Measurements from ENCODE around the gene AGPAT1. TPM values are rescaled to one million over a fixed set of nuclear protein-coding genes. Genes with fewer than 3 reads are reported as not detected.

The AGPAT1 gene
- polyA plus RNA-seq, 1 of the 3 experiments (the other 2 are of a cell fraction): 118 TPM

DNA sequence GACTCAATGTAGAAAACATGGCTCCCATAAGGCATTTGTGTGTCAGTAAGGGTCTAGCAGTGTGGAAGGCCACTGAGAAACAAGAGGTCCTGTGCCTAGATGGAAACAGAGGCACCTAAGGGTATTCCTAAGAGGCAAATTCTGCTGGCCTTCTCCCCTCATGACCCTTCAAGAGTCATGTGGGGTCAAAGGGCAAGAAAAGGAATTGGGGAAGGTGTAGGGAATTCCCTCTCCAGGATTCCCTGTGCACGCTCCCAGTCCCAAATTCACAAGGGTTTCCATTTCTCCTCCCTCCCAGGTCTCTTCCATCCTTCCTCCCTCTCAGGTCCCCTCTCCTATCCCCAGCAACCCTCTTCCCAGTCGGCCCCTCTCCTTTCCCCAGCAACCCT lies 568 bp downstream of the AGPAT1 start (continued):
- TF ChIP-seq, protein P1, sequence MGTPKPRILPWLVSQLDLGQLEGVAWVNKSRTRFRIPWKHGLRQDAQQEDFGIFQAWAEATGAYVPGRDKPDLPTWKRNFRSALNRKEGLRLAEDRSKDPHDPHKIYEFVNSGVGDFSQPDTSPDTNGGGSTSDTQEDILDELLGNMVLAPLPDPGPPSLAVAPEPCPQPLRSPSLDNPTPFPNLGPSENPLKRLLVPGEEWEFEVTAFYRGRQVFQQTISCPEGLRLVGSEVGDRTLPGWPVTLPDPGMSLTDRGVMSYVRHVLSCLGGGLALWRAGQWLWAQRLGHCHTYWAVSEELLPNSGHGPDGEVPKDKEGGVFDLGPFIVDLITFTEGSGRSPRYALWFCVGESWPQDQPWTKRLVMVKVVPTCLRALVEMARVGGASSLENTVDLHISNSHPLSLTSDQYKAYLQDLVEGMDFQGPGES (IDR thresholded peaks at IDR 0.05; ENCODE audit: low read depth, low read length): no peak
- TF ChIP-seq, protein P2, sequence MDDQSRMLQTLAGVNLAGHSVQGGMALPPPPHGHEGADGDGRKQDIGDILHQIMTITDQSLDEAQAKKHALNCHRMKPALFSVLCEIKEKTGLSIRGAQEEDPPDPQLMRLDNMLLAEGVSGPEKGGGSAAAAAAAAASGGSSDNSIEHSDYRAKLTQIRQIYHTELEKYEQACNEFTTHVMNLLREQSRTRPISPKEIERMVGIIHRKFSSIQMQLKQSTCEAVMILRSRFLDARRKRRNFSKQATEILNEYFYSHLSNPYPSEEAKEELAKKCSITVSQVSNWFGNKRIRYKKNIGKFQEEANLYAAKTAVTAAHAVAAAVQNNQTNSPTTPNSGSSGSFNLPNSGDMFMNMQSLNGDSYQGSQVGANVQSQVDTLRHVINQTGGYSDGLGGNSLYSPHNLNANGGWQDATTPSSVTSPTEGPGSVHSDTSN (IDR thresholded peaks at IDR 0.05): no peak
- TF ChIP-seq RCOR1 (IDR thresholded peaks at IDR 0.05; ENCODE audit: low read length) (no peak), MEF2A (IDR thresholded peaks at IDR 0.05; ENCODE audit: borderline replicate concordance, low read depth) (no peak)
- TF ChIP-seq, protein P3, sequence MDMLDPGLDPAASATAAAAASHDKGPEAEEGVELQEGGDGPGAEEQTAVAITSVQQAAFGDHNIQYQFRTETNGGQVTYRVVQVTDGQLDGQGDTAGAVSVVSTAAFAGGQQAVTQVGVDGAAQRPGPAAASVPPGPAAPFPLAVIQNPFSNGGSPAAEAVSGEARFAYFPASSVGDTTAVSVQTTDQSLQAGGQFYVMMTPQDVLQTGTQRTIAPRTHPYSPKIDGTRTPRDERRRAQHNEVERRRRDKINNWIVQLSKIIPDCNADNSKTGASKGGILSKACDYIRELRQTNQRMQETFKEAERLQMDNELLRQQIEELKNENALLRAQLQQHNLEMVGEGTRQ (IDR thresholded peaks at IDR 0.05; ENCODE audit: borderline replicate concordance, low read depth, low read length): no peak

DNA sequence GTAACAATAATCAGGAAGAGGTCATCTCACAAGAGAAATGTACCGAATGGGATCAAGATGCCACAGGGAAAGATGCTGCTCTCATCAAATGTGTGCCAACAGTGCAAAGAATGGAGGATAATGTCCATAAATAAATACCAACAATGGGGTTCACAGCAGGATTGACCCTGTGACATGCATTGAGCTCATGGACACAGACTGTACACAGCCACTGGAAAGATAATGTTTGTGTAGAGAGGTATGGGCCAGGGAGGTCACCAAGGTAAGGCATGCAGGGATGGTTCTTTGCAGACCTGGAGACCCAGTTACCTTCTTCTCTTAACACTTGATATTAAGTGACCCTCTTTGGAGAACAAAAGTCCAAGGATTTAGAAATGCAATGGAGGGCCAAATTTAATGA lies 1.5 kb downstream of the AGPAT1 start:
- Histone ChIP-seq H3K27ac (ENCODE audit: low read depth in 2 of 2, low read length in 1 of 2) (0 out of 4 replicates have a peak overlapping the region, but pooled peaks of 1 of the 2 experiments have one; percentile 17), H3K4me1 (ENCODE audit: control insufficient read depth in 1 of 2, insufficient read depth in 2 of 2, low read depth in 1 of 2, low read length in 1 of 2) (peaks cover 11 to 36% of the 10 kb centered on the region in 2 experiments; a peak in 3 of 4 replicates), H3K27me3 (ENCODE audit: insufficient read depth) (no peaks in the 10 kb centered on the region), H3K9ac (no peak overlapping the region), H2AFZ (ENCODE audit: low read depth) (no peak overlapping the region), H3K4me3 (ENCODE audit: low read depth in 2 of 2, low read length in 1 of 2) (peak overlapping the region in 1 of 2 experiments; percentile 84; a peak in 2 of 4 replicates), H3K9me2 (no peaks in the 10 kb centered on the region), H4K20me1 (ENCODE audit: insufficient read depth) (no peaks in the 10 kb centered on the region), H3K4me2 (peak overlapping the region; percentile 81), H3K36me3 (replicated peaks in 1 of 2; ENCODE audit: control insufficient read depth in 1 of 2, insufficient read depth in 2 of 2, low read length in 1 of 2) (peaks cover 0 to 15% of the 10 kb centered on the region in 2 experiments), H3F3A (replicated peaks; ENCODE audit: insufficient read depth) (peaks cover 13% of the 10 kb centered on the region), H3K9me3 (no peaks in the 10 kb centered on the region), H3K79me2 (ENCODE audit: insufficient read depth) (peaks cover 53% of the 10 kb centered on the region)
- no peak for DNase-seq
- WGBS (ENCODE audit: low lambda C conversion rate): 88% methylated on average over 1 of the region's 1 CpG
- TF ChIP-seq MEF2A (IDR thresholded peaks at IDR 0.05; ENCODE audit: borderline replicate concordance, low read depth) (no peak), RFX5 (IDR thresholded peaks at IDR 0.05; ENCODE audit: low read length) (no peak), FOXJ3 (CRISPR knock-in tag; IDR thresholded peaks at IDR 0.05) (no peak), MXI1 (IDR thresholded peaks at IDR 0.05; ENCODE audit: low read depth, low read length) (no peak)
- ChIA-PET POLR2A (no interaction called here), CTCF (no interaction called here)

DNA sequence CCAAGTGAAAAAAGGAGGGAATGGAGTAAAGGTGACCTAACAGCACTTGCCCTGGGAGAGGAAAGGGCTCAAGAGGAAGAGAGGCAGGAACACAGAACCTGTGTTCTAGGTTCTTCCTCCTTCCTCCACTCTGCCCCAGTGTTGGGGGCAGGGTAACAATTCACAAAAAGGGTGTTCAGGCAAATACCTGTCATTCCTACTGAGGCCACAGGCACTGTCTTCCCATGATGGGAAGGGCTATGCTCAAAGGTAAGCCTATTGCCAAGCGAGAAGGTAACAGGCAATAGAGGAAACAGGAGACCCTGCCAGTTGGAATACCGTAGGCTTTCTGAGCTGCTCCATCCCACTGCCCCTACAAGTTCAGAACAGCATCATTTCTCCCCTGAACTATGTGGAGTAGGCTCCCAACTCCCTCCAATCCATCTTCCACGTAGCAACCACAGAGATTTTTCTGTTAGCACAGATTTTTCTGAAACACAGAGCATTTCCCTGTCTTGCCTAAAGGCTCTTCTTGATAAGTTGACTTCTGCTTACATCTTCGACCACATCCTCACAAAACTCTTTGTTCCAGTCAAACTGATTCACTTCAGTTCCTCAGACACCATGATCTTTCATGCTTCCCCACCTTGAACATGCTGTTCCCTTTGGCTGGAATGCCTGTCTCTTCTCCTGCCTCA lies 2.7 kb downstream of the AGPAT1 start:
- ChIA-PET POLR2A (no interaction called here), CTCF (interaction anchor here (2.4 kb wide), 1 partner anchor 55 kb away, joined by 5 read pairs; no protein-coding TSS in a partner anchor)

More for the DNA sequence above, 2.7 kb downstream of the AGPAT1 start:
- Histone ChIP-seq H3K4me2 (no peak overlapping the region), H4K20me1 (ENCODE audit: insufficient read depth) (no peaks in the 10 kb centered on the region), H3K9ac (no peak overlapping the region), H3K27me3 (ENCODE audit: insufficient read depth) (no peaks in the 10 kb centered on the region), H3K9me2 (no peaks in the 10 kb centered on the region), H3K27ac (ENCODE audit: low read depth in 2 of 2, low read length in 1 of 2) (no peak overlapping the region; a peak in 1 of 4 replicates), H3K9me3 (no peaks in the 10 kb centered on the region), H3F3A (replicated peaks; ENCODE audit: insufficient read depth) (peaks cover 13% of the 10 kb centered on the region), H3K79me2 (ENCODE audit: insufficient read depth) (peaks cover 42% of the 10 kb centered on the region), H3K4me1 (ENCODE audit: control insufficient read depth in 1 of 2, insufficient read depth in 2 of 2, low read depth in 1 of 2, low read length in 1 of 2) (peaks cover 8 to 28% of the 10 kb centered on the region in 2 experiments; a peak in 3 of 4 replicates), H3K4me3 (ENCODE audit: low read depth in 2 of 2, low read length in 1 of 2) (no peak overlapping the region), H3K36me3 (replicated peaks in 1 of 2; ENCODE audit: control insufficient read depth in 1 of 2, insufficient read depth in 2 of 2, low read length in 1 of 2) (peaks cover 0 to 27% of the 10 kb centered on the region in 2 experiments), H2AFZ (ENCODE audit: low read depth) (no peak overlapping the region)
- WGBS (ENCODE audit: low lambda C conversion rate): 97% methylated on average over 3 of the region's 4 CpGs
- no peak for TF ChIP-seq YY1 (IDR thresholded peaks at IDR 0.05; ENCODE audit: low read depth)
- TF ChIP-seq SMC3 (IDR thresholded peaks at IDR 0.05; ENCODE audit: low read depth, low read length): no peak
- no peak for TF ChIP-seq TCF12 (IDR thresholded peaks at IDR 0.05)
- TF ChIP-seq, protein P4, sequence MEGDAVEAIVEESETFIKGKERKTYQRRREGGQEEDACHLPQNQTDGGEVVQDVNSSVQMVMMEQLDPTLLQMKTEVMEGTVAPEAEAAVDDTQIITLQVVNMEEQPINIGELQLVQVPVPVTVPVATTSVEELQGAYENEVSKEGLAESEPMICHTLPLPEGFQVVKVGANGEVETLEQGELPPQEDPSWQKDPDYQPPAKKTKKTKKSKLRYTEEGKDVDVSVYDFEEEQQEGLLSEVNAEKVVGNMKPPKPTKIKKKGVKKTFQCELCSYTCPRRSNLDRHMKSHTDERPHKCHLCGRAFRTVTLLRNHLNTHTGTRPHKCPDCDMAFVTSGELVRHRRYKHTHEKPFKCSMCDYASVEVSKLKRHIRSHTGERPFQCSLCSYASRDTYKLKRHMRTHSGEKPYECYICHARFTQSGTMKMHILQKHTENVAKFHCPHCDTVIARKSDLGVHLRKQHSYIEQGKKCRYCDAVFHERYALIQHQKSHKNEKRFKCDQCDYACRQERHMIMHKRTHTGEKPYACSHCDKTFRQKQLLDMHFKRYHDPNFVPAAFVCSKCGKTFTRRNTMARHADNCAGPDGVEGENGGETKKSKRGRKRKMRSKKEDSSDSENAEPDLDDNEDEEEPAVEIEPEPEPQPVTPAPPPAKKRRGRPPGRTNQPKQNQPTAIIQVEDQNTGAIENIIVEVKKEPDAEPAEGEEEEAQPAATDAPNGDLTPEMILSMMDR (IDR thresholded peaks at IDR 0.05): no peak
- TF ChIP-seq FOXJ3 (CRISPR knock-in tag; IDR thresholded peaks at IDR 0.05): no peak
- no peak for TF ChIP-seq ELF1 (IDR thresholded peaks at IDR 0.05)
- TF ChIP-seq JUND (IDR thresholded peaks at IDR 0.05): no peak
- TF ChIP-seq, protein P5, sequence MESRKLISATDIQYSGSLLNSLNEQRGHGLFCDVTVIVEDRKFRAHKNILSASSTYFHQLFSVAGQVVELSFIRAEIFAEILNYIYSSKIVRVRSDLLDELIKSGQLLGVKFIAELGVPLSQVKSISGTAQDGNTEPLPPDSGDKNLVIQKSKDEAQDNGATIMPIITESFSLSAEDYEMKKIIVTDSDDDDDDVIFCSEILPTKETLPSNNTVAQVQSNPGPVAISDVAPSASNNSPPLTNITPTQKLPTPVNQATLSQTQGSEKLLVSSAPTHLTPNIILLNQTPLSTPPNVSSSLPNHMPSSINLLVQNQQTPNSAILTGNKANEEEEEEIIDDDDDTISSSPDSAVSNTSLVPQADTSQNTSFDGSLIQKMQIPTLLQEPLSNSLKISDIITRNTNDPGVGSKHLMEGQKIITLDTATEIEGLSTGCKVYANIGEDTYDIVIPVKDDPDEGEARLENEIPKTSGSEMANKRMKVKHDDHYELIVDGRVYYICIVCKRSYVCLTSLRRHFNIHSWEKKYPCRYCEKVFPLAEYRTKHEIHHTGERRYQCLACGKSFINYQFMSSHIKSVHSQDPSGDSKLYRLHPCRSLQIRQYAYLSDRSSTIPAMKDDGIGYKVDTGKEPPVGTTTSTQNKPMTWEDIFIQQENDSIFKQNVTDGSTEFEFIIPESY (IDR thresholded peaks at IDR 0.05; ENCODE audit: borderline replicate concordance, low read depth): no peak
- TF ChIP-seq GABPA (IDR thresholded peaks at IDR 0.05; ENCODE audit: low read depth): no peak
- no peak for TF ChIP-seq RFX5 (IDR thresholded peaks at IDR 0.05; ENCODE audit: low read length)
- no peak for TF ChIP-seq SIN3A (IDR thresholded peaks at IDR 0.05; ENCODE audit: borderline replicate concordance, low read depth, low read length)
- no peak for TF ChIP-seq FOSL2 (IDR thresholded peaks at IDR 0.05; ENCODE audit: borderline replicate concordance, low read depth)
- no peak for DNase-seq

Measured in SK-N-SH (cell line).